ENCODE data around the gene RPTOR. TPM values are rescaled to one million over a fixed set of nuclear protein-coding genes. Genes with fewer than 3 reads are reported as not detected.

The RPTOR gene
- polyA plus RNA-seq, 12 donors: 16.0 to 34.1 (median 21.6) TPM; not detected in 1

DNA sequence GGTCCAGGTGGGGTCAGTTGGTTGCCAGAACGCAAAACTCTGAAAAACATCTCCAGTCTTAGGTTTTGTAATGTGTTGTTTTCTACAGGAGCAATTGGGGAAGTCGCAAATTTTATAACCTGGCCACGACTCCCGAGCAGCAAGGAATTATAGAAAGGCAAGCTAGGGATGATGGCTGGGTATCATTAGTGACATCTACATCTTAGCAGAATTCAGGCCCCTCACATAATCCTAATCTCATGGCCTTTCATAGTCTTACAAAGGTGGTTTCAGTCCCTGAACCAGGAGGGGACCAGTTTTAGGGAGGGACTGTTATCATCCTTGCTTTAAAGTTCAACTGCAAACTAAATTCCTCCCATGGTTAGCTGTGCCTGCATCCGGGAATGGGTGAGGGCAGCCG, 117.9 kb downstream of the RPTOR start:
- no peak for DNase-seq

DNA sequence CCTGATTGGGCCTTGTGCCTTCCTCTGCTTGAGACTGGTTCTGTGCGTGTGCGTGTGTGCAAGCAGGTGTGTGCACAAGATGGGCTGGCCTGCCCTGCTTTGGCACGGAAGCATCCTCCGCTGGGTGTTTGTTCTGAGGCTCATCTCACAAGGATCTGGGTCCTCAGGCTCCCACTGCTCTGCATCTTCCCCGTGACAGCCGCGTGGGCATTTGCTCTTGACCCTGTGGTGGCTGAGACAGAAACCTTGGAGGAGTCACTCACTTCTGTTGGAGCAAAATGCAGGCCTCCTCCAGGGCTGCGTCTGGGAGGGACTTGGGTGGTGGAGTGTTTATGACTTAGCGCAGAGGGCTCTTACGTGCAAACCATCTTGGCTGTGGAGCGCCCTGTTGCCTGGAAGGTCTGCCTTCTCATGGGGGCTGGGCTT, 119.2 kb downstream of the RPTOR start:
- DNase-seq: peak; percentile 17

DNA sequence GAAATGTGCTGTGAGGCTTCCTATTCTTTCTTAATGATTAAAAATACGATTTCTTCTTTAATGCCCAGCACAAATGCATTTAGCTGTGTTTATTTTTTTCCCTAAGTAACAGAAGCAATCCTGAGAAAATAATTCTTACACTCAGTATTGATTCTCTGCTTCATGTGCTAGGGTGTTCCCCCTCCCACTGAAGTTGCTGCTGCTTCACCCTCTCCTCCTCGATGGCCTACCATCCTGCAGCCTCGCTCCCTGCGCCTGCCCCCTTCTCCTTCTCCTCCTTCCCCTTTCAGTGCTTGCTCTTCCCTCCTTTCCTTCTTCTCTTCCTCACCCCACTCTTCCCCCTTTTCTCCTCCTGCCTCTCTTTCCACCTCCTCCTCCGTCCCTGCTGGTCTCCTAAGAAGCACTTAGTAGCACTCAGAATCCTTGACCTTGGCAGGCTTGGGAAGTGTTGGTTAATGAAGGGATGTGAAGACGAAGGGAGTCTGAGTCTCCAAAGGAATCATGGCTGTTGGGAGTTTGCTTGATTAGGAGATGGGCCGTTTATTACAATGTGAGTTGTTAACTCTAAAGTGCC, 119.7 kb downstream of the RPTOR start:
- DNase-seq: no peak

DNA sequence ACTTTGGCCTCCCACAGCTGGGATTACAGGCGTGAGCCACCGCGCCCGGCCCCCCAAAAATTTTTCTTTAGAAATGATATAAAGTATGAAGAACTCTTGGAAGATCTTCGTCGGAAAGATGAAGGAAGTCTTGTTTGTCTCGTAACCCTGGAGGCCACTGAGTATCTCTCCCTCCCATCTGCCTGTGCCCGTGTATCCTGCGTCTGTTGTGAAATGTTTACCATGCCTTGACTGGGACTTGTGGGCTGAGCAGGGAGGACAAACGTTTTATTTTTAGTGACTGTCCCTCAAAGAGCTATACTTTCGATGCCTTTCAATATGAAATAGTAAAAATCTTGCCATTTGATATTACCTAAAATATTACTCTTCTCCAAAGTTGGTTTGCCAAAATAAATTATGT, 121.2 kb downstream of the RPTOR start:
- DNase-seq: no peak

DNA sequence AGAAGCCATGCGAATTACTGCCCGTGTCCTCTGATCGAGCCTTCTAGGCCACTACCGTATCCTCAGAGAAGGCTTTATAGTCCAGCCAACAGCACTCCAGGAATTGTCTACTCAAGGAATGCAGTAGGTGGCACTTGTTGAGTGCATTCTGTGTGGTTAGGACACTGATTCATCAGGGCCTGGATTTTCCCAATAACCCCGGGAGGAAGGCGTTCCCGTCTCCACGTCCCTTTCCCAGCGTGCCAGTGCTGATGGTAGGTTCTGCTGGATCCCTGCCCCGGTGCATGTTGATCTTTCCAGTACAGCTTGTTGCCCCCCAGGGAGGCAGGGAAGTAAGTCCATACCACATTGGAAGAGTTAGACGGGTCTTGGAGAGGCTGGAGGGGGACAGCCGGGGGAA, 122.2 kb downstream of the RPTOR start:
- no peak for DNase-seq

DNA sequence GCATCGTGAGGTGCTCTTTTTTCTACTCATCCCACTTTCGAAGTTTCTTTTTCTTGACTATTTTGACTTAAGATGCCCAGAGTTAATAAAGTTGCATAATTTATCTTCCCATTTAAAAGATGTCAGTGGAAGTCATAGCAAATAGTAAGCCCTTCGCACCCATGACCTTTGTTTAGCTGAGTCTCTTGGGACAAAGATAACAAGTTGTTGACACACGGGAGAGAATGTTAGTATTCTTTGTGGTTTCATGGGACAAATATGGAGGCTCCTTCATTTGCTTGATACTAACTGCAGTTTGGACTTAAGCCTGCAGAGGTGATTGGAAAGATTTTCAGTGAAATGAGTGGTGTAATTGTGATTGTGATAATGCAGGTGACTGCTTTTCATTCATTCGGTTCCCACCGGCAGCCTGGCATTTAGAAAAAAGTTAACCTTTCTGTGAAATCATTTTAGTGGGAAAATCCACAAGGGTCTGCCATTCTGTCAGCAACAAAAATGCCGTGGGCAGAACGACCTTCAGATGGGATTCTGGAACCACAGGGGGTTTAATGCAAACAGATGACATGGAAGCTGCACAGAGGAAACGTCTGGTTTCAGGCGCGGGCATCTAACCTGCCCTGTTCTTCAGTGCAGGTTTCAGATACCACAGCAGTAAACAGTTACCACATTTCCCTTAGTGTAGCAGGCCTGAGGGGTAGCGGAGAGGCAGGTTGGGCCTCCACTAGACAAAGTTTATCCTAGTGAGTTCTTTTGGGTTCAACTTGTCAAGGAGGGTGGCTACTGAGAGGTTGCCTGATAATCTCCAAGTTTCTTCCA, 123.0 kb downstream of the RPTOR start:
- DNase-seq: no peak

DNA sequence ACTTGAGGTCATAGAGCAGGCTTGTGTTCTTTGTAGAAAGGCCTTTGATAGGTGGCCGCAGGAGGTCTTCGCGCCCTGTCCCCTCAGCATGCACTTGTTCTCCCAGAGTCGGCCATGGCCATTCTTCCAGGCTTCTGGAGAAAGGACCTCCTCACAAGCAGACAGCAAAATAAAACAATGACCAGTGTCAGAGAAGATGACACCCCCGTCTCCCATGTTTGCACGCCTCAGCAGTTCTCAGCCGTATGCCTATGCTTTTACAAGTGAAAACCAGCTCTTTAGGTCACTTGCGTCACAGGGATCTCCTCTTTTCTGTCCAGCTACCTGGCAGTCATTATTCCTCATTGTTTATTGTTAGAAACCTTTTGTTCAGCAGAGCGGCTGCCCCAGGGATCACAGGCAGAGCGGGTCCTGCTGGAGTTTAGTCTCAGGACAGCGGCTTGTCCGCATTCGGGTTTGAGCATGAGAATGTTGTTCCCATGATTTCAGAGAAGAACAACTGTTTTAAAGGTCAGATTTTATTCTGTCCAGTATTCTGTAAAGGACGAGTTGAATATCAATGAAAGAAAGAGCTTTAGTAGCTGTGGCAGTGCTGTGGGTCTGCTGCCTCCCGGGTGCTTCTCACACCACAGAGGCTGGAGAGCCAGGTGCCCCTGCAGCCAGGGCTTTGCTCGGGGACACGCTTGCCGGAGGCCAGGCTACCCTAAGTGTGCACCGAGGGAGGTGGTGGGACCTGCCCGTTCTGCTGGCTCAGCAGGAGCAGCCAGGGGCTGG, 123.9 kb downstream of the RPTOR start:
- no peak for DNase-seq

DNA sequence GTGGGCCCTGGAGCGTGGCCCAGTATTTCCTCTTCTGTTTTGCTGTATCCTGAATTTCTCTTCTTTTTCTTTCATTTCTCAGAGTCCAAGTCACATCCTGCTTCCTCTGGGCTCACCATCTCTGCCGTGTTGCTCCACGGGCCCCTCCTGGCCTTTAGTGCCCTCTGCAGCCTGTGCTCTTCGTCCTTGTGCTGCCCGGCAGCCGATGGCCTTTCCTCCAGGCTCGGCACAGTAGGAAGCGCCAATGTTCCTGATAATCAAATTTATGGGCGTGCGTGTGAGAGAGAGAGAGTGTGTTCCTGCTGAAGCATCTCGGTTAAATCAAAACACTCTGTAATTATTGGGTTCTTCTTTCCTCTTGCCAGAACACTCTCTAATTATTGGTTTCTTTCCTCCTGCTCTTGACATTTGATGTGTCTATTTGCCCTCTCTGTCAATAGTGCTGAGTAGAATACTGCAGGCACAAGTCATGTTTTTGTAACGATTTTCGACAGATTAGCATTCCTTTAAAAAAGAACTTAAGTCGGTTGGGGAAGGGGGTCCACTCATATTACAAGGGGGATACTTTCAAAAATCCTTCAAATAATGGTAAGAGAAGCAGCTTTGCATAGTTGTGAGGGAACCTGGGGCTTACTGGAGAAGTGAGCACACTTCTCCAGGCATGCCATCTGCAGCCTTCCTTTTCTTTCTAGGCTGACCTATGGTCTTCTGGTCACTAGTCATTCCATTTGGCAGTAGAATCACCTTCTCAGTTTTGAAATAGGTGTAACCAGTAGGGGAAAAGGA, 126.6 kb downstream of the RPTOR start:
- no peak for DNase-seq

DNA sequence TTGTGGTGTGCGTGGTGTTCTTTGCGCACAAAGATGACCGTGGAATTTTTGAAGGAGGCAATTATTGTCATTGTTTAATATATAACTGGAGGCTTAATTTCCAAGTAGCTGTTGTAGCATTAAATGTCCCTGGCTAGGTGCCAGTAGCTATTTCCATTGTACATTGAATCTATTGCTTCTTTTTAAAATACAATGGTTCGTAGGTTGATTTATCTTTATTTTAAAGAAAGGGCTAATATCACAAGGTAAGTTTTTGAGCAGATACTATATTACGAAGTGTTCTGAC, 127.1 kb downstream of the RPTOR start:
- no peak for DNase-seq

DNA sequence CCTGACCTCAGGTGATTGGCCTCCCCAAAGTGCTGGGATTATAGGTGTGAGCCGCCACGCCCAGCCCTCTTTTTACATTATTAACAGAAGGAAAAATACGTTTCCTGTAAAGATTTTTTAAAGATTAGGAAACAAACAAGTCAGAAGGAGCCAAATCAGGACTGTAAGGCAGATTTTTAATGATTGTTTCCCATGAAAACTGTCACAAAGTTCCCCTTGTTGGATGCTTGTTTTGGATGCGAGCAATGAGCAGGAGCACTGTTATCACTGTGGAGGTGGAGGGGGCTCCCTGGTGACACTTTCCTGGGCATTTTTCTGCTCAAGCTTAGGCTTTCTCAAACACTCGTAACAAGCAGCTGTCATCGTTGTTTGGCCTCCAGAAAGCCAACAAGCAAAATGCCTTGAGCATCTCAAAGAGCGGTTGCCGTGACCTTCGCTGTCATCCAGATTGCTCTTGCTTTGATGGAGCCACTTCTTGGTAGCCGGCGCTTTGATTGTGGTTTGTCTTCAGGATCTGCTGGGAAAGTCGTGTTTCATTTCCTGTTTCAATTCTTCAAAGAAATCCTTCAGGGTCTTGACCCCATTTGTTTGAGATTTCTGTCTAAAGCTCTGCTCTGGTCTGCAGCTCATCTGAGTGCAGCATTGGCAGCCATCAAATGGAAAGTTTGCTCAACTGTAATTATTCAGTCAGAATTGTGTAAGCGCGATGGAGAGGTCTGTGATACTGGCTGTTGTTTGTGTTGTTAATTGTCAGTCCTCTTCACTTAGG, 128.7 kb downstream of the RPTOR start:
- DNase-seq: no peak

DNA sequence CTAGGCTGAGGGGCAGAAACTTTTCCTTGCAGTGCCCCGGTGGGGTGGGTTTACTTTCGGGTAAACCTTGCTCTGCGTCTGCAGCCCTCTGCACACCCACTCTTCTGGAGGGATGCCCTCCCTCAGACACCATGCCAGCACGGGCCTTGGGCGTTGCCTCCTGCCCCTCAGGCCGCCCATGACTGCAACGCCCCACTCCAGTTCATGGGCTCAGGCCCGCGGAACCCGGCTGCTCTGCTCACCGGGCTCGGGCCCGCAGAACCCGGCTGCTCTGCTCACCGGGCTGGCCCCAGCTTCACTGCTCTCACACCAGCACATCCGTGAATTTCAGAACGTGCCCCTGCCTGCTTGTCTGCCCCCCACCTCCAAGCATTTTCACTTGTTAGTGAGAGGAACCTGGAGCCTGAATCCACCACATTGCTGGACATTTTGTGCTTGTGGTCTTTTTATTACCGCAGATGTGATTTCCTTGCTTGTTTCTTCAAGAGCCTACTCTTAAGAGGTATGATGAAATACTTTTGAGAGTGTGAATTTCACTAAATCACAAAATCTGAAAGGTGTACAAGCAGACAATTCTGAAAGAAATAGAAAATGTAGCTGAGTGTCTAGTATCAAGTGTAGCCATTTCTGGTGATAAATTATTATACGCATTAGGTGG, 130.9 kb downstream of the RPTOR start:
- DNase-seq: no peak

DNA sequence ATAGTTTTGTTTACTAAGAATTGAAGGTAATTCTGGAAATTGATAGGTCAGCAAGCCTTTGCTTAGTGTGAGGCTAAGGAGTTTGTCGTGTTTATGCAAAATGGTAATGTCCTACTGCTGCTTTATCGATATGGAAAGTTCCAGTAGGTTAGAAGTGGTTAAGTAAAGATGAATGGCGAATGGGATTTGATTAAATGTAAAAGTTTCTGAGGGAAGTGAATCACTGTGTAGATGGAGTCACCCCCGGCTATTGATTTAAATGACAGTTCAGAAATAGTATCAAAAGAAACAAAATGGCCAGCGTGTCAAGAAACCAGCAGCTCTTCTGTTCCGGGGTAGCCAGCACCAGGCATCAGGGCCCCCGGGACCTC, 131.4 kb downstream of the RPTOR start:
- DNase-seq: no peak

DNA sequence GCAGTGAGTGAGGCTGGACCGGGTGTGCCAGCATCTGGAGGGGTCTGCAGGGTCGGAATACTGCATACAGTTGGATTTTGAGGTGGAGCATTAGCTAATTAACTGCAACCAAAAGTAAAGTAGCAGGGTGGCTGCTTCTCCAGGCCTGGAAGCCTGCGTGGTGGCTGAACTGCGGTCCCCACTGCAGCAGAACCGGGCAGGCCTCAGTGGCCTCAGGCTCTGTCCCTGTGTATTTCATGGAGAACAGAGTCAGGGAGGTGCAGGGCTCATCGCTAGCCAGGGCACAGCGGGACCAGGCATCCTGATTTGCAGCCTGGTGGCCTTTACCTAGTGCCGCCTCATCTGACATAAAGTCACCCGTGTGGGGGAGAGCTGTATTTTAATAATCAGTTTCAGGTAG, 131.9 kb downstream of the RPTOR start:
- DNase-seq: no peak

DNA sequence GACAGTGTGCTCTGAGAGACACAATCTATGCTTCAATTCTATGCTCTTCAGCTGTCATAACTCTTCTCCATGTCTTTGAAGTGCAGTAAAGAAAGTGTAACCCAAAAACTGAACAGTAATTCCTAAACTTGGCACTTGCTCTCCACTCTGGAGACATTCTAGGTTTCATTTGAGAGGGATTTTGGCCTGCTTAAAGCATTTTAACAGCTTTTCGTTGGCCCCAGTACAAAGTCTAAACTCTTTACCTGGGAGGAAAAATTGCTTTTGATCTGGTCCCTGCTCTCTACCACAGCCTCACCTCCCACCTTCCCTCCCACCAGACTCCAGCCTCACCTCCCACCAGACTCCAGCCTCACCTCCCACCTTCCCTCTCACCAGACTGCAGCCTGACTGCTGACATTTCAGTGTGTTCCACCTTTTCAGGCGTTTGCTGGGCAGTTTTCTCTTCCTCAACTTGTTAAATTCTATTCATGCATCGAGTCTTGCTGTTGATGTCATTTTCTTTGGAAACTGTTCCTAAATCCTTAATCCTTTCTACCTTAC, 132.6 kb downstream of the RPTOR start:
- DNase-seq: no peak

DNA sequence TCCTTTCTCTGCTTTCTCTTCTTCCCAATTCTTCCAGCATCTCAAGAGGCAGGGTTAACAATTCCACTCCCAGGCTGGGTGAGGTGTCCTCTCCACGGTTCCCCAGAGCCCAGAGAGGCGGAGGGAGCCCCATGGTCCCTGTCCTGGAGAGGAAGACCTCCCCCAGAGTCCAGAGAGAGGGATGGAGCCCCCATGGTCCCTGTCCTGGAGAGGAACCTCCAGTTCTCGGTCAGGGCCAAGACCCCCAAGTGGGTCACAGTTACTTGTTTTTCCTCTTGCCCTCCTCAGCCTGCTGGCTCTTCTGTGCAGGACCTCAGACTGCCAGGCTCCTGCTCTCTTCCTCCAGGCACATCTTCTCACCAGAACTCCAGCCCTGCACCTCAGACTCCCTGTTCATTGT, 135.2 kb downstream of the RPTOR start:
- DNase-seq: no peak

DNA sequence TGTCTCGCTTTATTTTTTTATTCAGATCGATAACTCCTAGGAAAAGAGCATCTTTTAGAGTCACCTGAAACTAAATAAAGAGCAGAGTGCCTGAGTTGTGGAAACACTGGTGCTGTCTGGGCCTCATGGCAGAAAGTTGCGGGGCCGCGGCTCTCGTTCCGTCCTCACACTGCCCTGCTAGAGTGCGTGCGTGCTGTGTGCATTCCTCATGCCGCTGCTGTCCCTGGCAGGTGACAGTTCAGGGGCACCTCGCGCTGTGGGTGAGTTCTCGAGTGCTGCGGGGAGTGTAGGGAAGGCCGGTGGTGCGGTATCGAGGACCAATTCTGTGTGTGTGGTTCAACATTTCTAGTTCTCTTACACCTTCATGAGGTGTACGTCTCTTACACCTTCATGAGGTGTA, 136.6 kb downstream of the RPTOR start:
- DNase-seq: no peak

DNA sequence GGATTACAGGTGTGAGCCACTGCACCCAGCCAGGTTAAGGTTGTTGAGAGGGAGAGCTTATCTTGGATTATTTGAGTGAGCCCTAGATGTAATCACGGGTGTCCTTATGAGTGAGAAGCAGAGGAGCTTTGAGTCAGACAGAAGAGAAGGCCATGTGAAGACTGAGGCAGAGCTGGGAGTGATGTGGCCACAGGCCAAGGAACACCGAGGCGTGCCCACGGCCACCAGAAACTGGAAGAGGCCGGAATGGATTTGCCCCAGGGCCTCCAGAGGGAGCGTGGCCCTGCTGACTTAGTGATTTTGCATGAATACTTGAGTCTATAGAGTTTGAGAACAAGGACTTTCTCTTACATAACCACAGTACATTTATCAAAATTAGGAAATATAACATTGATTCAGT, 137.7 kb downstream of the RPTOR start:
- no peak for DNase-seq

DNA sequence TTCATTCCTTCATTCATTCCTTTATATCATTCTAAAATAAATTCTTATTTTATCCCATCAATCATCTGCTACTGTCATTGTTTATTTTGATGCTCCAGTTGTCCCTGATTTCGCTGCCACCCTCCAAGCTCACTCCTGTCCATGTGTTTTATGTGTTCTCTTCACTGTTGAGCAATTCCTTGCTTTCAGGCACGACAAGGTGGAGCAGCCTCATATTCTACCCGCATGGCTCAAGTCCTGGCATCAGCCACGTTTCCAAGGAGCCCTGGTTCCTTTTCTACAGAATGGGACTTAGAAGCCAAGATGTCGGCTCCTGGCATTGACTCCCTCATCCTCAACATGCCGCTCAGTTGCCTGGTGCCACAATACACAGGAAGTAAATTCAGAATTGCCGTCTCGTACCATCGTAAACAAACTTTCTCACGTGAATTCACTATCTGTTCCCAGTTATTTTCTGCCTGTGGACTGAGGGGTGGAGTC, 139.0 kb downstream of the RPTOR start:
- no peak for DNase-seq

DNA sequence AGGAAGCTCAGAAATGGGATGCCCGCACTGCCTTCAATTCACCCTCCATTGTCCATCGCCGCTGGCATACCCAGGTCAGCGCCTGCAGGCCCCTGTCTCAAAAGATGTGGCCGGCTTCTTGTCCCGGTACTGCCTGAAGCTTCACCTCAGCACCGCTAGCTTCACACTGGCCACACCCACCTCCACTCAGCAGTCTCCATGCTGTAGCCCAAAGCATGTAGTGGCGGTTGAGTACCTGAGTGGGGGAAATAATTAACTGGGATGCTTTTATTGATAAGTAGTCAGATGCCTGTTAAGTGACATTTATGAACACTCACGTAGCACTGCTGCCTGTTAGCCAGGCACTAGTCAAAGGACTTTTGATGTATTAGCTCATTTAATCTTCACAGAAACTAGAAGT, 143.2 kb downstream of the RPTOR start:
- no peak for DNase-seq

DNA sequence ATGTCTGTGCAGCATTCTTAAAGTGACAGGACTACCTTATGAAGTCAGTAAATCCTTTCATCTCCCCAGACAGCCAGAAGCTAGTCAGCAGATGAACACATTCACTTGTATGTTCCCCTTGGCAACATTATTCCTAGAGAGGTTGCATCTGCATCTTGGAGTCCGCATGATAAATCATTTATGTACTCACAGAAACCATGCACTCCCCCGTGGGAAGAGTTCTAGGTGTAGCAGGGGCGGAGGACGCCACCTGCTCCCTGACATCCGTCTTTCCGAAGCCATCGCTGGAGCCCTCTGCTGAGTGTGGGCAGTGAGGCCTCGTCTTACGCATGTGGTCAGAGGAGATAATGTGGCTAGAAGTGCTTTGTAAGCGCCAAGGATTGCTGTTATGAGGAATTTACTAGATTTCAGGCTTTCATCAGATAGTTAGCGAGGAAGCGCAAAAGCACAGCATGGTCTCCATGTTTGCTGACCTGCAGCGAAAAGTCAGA, 144.5 kb downstream of the RPTOR start:
- no peak for DNase-seq

All from muscle of arm (tissue), 12 donors.